ENCODE data around the gene ERC2.

GRCh38 chr3:55899887-55900286 lies 568.4 kb downstream of the ERC2 start:
- TF ChIP-seq POLR2A (IDR thresholded peaks at IDR 0.05), result no peak
- no peak for TF ChIP-seq CTCF (IDR thresholded peaks at IDR 0.05)

All from heart left ventricle (tissue), 13 donors.